K562 (cell line): ENCODE data around the gene POLD1. TPM values are rescaled to one million over a fixed set of nuclear protein-coding genes. Genes with fewer than 3 reads are reported as not detected.

ENCODE experiments used
- CBFA2T2 ChIP-seq: fragments of 450-650 bp; conservative IDR thresholded peaks from 2 replicates; pipeline ENCODE4 v1.6.1; 2017; ENCODE audit warnings: mild to moderate bottlenecking
- FIP1L1 ChIP-seq: fragments of 200-400 bp; formaldehyde crosslinking; IDR thresholded peaks from 2 replicates; pipeline ENCODE4 v1.6.1; 2018; ENCODE audit warnings: mild to moderate bottlenecking, low read depth, low read length; ENCODE audit not compliant: poor library complexity, severe bottlenecking
- HIVEP1 ChIP-seq: fragments of 250-450 bp; sonication (Bioruptor Pico); IDR thresholded peaks from 2 replicates; pipeline ENCODE4 v1.4.0; 2020; ENCODE audit warnings: mild to moderate bottlenecking
- MAFF ChIP-seq: IDR thresholded peaks from 2 replicates; pipeline ENCODE4 v1.6.1; 2012; ENCODE audit warnings: low read length, improper control_type of control experiment
- NEUROD1 ChIP-seq: fragments of 150-350 bp; IDR thresholded peaks from 2 replicates; pipeline ENCODE4 v1.6.1; 2014; ENCODE audit warnings: borderline replicate concordance, low read length, low read depth; ENCODE audit not compliant: partially characterized antibody
- SMAD3 ChIP-seq: fragments of 450-650 bp; formaldehyde crosslinking; conservative IDR thresholded peaks from 2 replicates; pipeline ENCODE4 v1.4.0; 2020; ENCODE audit warnings: mild to moderate bottlenecking
- ZBTB7A ChIP-seq: IDR thresholded peaks from 2 replicates; pipeline ENCODE4 v1.6.1; 2011; ENCODE audit warnings: low read depth, mild to moderate bottlenecking, low read length, moderate library complexity, borderline replicate concordance; ENCODE audit not compliant: control insufficient read depth
- ZFP1 ChIP-seq: fragments of 450-650 bp; formaldehyde crosslinking; IDR thresholded peaks from 2 replicates; pipeline ENCODE4 v1.4.0; 2020; ENCODE audit warnings: mild to moderate bottlenecking, mixed read lengths
- ZNF23 ChIP-seq: fragments of 250-450 bp; sonication (Bioruptor Pico); IDR thresholded peaks from 2 replicates; pipeline ENCODE4 v1.4.0; 2020; ENCODE audit warnings: mild to moderate bottlenecking
- ZNF76 ChIP-seq: fragments of 250-450 bp; sonication (Bioruptor Pico); IDR thresholded peaks from 2 replicates; pipeline ENCODE4 v1.4.0; 2020; ENCODE audit warnings: mild to moderate bottlenecking, moderate library complexity, borderline replicate concordance
- ZNF77 ChIP-seq: fragments of 250-450 bp; sonication (Bioruptor Pico); IDR thresholded peaks from 2 replicates; pipeline ENCODE4 v1.5.0; 2020
- polyA plus RNA-seq, 8 experiments: library from polyadenylated mRNA; depleted of rRNA in 4 of 8; stranded (reverse) in 5 of 8; unstranded in 3 of 8; fragments of >200 nt; fragmentation: Nextera tagmentation in 2 of 8; fragmentation: Illumina TruSeq in 1 of 8; extraction: Ambion mirVana in 2 of 8; extraction: Trizol in 1 of 8; gene quantifications; 2 replicates each; pipeline versions ENCODE4 v1.2.1 to v1.2.3, GENCODE V29; 2011 to 2014; ENCODE audit warnings: inconsistent platforms in 1 of 8, missing spikeins in 1 of 8
- total RNA-seq, 7 experiments: library from RNA; depleted of rRNA in 6 of 7; stranded (reverse); fragments of >200 nt in 6 of 7; fragmentation: Illumina TruSeq in 2 of 7; extraction: Trizol in 2 of 7; gene quantifications; 2 replicates each; pipeline versions ENCODE4 v1.2.1 to v1.2.3, GENCODE V29; 2011 to 2021; ENCODE audit warnings: low replicate concordance in 1 of 7
- TF ChIP-seq, protein P1 (sequence below), 2 experiments: fragments of 450-650 bp; conservative IDR thresholded peaks; 2 replicates each; pipeline ENCODE4 v1.6.1; 2017; ENCODE audit warnings: mild to moderate bottlenecking in 2 of 2, moderate library complexity in 2 of 2
- TF ChIP-seq, protein P2 (sequence below): fragments of 250-450 bp; sonication (Bioruptor Pico); IDR thresholded peaks from 2 replicates; pipeline ENCODE4 v1.4.0; 2020; ENCODE audit warnings: mild to moderate bottlenecking
- TF ChIP-seq, protein P3 (sequence below): fragments of 150-350 bp; conservative IDR thresholded peaks from 2 replicates; pipeline ENCODE4 v1.6.1; 2014; ENCODE audit warnings: low read length
- TF ChIP-seq, protein P4 (sequence below): fragments of 200-800 bp; sonication (Bioruptor generic); IDR thresholded peaks from 2 replicates; pipeline ENCODE4 v1.6.1; 2017; ENCODE audit warnings: missing genetic modification characterization, missing compliant biosample characterization
- TF ChIP-seq, protein P5 (sequence below), 2 experiments: IDR thresholded peaks; 2 replicates each; pipeline ENCODE4 v1.6.1; 2011; ENCODE audit warnings: borderline replicate concordance in 1 of 2, control low read depth in 1 of 2, low read depth in 1 of 2, low read length in 1 of 2, mild to moderate bottlenecking in 1 of 2, mixed read lengths in 1 of 2, moderate library complexity in 1 of 2; ENCODE audit not compliant: insufficient read depth in 1 of 2, insufficient read length in 1 of 2, poor library complexity in 1 of 2, severe bottlenecking in 1 of 2; ENCODE audit errors: extremely low read depth in 1 of 2

POLD1 gene
- total and polyA plus RNA-seq, 9 of the 15 experiments (the other 6 are each of a cell fraction or from before 2014, with no cell fraction given) = 1.3 to 312 (median 47.8) TPM

DNA sequence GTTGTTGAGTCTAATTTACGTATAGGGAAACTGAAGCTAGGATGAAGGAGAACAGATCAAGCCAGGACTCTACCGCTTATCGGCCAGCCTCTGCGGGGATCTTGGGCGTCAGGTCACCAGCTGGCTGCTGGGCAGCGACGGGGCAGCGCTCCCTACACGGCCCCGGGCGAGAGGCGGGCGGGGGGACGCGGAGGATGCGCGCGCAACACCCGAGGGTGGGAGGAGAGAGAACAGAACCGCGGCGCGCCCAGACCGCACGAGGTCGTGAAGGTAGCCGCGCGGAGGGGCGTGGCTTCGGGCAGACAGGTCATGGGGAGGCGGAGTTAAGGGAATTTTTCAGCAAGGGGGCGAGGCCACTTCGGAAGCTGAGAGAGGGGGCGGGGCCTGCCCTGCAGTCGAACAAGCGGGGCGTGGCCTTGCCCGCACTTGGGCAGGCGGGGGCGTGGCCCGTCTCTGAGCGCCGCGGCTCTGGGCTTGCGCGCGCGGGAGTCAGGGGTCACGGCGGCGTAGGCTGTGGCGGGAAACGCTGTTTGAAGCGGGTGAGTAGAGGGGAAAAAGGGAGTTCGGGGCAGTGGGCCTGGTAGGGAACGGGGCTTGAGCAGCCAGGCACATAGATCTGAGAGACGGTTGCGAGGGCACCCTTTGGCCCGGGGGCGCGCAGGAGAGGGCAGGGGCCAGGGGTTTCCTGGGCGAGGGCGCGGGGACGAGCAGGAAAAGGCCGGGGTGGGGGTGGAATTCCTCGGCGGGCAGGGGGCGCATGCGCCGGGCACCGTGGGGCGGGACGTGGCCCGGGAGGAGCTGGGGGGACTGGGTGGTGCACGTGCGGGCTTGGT is at the start of gene POLD1 (continued):
- TF ChIP-seq, protein P1, sequence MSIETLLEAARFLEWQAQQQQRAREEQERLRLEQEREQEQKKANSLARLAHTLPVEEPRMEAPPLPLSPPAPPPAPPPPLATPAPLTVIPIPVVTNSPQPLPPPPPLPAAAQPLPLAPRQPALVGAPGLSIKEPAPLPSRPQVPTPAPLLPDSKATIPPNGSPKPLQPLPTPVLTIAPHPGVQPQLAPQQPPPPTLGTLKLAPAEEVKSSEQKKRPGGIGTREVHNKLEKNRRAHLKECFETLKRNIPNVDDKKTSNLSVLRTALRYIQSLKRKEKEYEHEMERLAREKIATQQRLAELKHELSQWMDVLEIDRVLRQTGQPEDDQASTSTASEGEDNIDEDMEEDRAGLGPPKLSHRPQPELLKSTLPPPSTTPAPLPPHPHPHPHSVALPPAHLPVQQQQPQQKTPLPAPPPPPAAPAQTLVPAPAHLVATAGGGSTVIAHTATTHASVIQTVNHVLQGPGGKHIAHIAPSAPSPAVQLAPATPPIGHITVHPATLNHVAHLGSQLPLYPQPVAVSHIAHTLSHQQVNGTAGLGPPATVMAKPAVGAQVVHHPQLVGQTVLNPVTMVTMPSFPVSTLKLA (conservative IDR thresholded peaks at IDR 0.05) = peak; percentile 85 to 89; a peak in 3 of 4 replicates
- TF ChIP-seq NEUROD1 (peak; percentile 25), CBFA2T2 (0 out of 2 replicates have a peak, but pooled peaks have one; percentile 3), ZBTB7A (peak; percentile 38; the same call in 1 of the 2 replicates), HIVEP1 (no peak), ZNF76 (no peak), ZNF23 (CRISPR knock-in tag) (peak; percentile 65; the same call in 1 of the 2 replicates), ZFP1 (CRISPR knock-in tag) (peak; percentile 45; the same call in 1 of the 2 replicates), SMAD3 (CRISPR knock-in tag) (0 out of 2 replicates have a peak, but pooled peaks have one; percentile 16), ZNF77 (CRISPR knock-in tag) (0 out of 2 replicates have a peak, but pooled peaks have one; percentile 83), MAFF (no peak), FIP1L1 (peak; percentile 81)
- TF ChIP-seq, protein P2, sequence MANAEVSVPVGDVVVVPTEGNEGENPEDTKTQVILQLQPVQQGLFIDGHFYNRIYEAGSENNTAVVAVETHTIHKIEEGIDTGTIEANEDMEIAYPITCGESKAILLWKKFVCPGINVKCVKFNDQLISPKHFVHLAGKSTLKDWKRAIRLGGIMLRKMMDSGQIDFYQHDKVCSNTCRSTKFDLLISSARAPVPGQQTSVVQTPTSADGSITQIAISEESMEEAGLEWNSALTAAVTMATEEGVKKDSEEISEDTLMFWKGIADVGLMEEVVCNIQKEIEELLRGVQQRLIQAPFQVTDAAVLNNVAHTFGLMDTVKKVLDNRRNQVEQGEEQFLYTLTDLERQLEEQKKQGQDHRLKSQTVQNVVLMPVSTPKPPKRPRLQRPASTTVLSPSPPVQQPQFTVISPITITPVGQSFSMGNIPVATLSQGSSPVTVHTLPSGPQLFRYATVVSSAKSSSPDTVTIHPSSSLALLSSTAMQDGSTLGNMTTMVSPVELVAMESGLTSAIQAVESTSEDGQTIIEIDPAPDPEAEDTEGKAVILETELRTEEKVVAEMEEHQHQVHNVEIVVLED (CRISPR knock-in tag) = peak; percentile 93
- TF ChIP-seq, protein P3, sequence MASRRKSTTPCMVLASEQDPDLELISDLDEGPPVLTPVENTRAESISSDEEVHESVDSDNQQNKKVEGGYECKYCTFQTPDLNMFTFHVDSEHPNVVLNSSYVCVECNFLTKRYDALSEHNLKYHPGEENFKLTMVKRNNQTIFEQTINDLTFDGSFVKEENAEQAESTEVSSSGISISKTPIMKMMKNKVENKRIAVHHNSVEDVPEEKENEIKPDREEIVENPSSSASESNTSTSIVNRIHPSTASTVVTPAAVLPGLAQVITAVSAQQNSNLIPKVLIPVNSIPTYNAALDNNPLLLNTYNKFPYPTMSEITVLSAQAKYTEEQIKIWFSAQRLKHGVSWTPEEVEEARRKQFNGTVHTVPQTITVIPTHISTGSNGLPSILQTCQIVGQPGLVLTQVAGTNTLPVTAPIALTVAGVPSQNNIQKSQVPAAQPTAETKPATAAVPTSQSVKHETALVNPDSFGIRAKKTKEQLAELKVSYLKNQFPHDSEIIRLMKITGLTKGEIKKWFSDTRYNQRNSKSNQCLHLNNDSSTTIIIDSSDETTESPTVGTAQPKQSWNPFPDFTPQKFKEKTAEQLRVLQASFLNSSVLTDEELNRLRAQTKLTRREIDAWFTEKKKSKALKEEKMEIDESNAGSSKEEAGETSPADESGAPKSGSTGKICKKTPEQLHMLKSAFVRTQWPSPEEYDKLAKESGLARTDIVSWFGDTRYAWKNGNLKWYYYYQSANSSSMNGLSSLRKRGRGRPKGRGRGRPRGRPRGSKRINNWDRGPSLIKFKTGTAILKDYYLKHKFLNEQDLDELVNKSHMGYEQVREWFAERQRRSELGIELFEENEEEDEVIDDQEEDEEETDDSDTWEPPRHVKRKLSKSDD = no peak
- TF ChIP-seq, protein P4, sequence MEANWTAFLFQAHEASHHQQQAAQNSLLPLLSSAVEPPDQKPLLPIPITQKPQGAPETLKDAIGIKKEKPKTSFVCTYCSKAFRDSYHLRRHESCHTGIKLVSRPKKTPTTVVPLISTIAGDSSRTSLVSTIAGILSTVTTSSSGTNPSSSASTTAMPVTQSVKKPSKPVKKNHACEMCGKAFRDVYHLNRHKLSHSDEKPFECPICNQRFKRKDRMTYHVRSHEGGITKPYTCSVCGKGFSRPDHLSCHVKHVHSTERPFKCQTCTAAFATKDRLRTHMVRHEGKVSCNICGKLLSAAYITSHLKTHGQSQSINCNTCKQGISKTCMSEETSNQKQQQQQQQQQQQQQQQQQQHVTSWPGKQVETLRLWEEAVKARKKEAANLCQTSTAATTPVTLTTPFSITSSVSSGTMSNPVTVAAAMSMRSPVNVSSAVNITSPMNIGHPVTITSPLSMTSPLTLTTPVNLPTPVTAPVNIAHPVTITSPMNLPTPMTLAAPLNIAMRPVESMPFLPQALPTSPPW (CRISPR knock-in tag) = peak; percentile 87
- TF ChIP-seq, protein P5, sequence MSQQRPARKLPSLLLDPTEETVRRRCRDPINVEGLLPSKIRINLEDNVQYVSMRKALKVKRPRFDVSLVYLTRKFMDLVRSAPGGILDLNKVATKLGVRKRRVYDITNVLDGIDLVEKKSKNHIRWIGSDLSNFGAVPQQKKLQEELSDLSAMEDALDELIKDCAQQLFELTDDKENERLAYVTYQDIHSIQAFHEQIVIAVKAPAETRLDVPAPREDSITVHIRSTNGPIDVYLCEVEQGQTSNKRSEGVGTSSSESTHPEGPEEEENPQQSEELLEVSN (IDR thresholded peaks at IDR 0.05; ENCODE audit: borderline replicate concordance in 1 of 2, extremely low read depth in 1 of 2, insufficient read depth in 1 of 2, insufficient read length in 1 of 2, low read depth in 1 of 2, low read length in 1 of 2, poor library complexity in 1 of 2, severe bottlenecking in 1 of 2) = peak; percentile 68 to 93
